Measurements from ENCODE around the gene DCUN1D1.

DNA sequence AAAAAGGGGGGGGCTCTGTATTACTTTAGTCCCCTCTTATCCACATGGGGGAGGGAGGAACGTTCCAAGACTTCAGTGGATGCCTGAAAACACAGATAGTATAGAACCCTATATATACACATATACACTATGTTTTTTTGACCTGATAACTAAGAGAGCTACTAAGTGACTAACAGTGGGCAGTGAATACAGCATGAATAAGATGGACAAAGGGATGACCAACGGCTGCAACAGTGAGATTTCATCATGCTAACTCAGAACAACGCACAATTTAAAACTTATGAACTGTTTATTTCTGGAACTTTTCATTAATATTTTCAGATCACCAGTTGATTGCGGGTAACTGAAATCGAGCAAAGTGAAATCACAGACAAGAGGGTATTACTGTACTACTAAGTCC is 7.3 kb downstream of the DCUN1D1 start:
- TF ChIP-seq, protein P1, sequence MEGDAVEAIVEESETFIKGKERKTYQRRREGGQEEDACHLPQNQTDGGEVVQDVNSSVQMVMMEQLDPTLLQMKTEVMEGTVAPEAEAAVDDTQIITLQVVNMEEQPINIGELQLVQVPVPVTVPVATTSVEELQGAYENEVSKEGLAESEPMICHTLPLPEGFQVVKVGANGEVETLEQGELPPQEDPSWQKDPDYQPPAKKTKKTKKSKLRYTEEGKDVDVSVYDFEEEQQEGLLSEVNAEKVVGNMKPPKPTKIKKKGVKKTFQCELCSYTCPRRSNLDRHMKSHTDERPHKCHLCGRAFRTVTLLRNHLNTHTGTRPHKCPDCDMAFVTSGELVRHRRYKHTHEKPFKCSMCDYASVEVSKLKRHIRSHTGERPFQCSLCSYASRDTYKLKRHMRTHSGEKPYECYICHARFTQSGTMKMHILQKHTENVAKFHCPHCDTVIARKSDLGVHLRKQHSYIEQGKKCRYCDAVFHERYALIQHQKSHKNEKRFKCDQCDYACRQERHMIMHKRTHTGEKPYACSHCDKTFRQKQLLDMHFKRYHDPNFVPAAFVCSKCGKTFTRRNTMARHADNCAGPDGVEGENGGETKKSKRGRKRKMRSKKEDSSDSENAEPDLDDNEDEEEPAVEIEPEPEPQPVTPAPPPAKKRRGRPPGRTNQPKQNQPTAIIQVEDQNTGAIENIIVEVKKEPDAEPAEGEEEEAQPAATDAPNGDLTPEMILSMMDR (IDR thresholded peaks at IDR 0.05): no peak
- TF ChIP-seq POLR2A (IDR thresholded peaks at IDR 0.05): no peak

Measured in thyroid gland (tissue), 4 donors.